AML-193 (cell line): ENCODE measurements around the gene GNA15.

Experiments
- DNase-seq, 2 experiments: peaks; one replicate each; lab custom pipeline; 2025; lab: John Stamatoyannopoulos, UW

The GNA15 gene

GRCh38 chr19:3121396-3121795, 14.4 kb upstream of the GNA15 start:
- DNase-seq, result no peak

GRCh38 chr19:3121821-3122511, 13.9 kb upstream of the GNA15 start:
- DNase-seq, result no peak

DNA sequence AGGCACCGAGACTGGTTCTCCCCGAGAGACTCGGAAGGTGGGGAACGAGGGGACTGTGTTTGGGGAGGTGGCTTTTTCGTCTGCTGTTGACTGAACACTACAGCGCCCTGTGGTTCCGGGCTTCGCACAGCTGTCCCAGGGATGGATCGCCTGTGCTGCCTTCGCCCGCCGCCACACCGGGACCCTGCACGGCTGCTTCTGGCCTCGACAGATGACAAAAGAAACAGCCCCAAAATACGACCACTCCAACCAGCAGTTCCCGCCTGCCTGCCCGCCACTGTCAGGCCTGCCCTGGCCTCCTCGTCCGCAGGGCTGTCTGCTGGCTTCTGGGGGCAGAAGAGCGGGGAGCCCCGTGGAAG, 13.3 kb upstream of the GNA15 start:
- DNase-seq, result no peak

DNA sequence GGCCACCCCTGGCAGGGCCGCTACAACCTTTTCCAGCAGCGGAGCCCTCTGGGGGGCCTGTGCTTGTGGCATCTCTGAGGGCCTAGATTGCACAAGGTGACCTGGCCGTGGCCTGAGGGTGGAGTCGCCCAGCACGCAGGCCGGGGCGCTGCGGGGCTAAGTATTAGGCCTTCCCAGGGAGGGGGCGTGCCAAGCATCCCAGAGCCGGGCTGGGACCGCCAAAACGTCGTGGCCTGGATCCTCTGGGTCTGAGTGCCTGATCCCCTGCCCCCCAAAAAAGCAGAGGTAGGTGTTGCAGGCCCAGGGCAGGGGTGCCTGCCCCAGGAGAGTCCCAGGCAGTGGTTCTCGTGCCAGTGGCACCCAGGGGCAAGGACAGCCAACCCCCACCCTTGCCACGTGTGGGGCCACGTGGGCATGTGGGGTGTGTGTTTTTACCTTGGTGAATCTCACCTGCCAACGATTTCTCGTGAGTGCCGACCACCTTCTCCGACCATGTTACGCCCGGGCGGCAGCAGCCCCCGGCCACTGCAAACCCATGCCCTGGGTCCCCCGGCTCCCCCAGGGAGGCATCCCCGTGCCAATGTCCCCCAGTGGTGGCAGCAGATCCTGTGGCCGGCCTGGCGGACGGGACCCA, 12.6 kb upstream of the GNA15 start:
- no peak for DNase-seq

- DNase-seq, result no peak
Measured at GRCh38 chr19:3123956-3124355, 11.9 kb upstream of the GNA15 start.

- no peak for DNase-seq
Measured at GRCh38 chr19:3124630-3125029, 11.2 kb upstream of the GNA15 start.

- DNase-seq, result peak; percentile 10 to 26
Measured at GRCh38 chr19:3125900-3126524, 9.8 kb upstream of the GNA15 start.

DNA sequence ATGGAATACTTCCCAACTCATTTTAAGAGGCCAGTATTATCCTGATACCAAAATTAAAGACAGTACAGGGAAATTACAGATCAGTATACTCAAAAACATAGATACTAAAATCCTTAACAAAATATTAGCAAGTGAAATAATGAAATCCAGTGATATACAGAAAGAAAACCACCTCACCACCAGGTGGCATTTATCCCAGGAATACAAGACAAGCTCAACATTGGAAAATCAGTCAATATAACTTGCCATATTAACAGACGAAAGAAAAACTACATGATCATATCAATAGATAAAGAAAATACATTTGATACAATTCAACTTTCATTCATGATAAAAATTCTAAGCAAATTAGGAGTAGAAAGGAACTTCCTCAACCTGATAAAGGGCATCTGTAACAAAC, 6.7 kb upstream of the GNA15 start:
- peak; percentile 14 to 25 for DNase-seq

- no peak for DNase-seq
Measured at GRCh38 chr19:3131168-3131567, 4.7 kb upstream of the GNA15 start.

- DNase-seq, result peak; percentile 70 to 71
Measured at GRCh38 chr19:3132971-3133792, 2.7 kb upstream of the GNA15 start.

GRCh38 chr19:3133793-3134116, 2.1 kb upstream of the GNA15 start:
- no peak for DNase-seq

- no peak for DNase-seq
Measured at GRCh38 chr19:3136684-3137055, 837 bp downstream of the GNA15 start.

DNA sequence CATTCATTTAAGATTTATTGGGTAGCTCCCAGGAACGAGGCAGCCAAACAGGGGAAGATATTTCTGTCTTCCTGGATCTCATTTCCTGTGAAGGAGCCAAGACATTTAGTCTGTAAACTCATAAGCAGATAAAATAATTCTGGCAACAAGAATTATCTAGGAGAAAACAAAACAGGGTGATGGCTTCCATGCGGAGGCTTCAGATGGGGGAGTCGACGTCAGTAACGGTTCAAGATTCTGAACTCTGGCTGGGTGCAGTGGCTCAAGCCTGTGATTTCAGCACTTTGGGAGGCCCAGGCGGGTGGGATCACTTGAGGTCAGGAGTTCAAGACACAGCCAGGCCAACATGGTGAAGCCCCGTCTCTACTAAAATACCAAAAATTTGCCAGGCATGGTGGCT, 1.3 kb downstream of the GNA15 start:
- DNase-seq, result no peak

GRCh38 chr19:3138268-3138667, 2.4 kb downstream of the GNA15 start:
- no peak for DNase-seq

DNA sequence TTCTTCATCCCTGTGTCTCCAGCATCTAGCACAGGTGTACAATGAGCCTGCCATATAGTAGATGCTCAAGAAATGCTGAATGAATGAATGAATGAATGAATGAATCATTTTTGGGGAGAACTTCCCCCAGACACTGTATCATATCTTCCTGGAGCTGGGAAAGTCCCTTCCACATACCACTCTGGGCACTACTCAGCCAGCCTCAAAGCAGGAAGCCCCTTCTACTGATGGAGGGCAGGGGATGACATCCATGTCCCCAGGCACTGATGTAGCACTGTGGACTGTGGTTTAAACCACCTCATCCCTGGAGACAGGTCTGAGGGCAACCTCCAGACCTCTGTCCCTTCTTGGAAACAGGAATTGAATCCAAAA, 4.8 kb downstream of the GNA15 start:
- no peak for DNase-seq

DNA sequence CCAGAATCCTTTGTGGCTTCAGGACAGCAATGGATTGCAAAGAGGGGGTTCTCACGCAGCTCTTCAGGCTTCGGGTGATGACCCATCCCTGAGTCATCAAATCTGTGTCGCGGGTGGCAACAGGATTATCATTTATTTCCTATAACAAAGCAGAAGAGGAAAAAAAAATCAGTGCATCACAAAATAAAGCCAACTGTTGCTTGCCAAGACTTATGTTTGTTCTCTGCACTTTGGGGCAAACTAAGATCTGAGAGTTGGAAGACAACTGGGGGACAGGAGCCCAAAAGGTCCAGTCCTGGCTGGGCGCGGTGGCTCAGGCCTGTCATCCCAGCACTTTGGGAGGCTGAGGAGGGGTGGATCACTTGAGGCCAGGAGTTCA, 6.4 kb downstream of the GNA15 start:
- DNase-seq, result peak; percentile 80 to 91

- no peak for DNase-seq
Measured at GRCh38 chr19:3142781-3143337, 7.0 kb downstream of the GNA15 start.

DNA sequence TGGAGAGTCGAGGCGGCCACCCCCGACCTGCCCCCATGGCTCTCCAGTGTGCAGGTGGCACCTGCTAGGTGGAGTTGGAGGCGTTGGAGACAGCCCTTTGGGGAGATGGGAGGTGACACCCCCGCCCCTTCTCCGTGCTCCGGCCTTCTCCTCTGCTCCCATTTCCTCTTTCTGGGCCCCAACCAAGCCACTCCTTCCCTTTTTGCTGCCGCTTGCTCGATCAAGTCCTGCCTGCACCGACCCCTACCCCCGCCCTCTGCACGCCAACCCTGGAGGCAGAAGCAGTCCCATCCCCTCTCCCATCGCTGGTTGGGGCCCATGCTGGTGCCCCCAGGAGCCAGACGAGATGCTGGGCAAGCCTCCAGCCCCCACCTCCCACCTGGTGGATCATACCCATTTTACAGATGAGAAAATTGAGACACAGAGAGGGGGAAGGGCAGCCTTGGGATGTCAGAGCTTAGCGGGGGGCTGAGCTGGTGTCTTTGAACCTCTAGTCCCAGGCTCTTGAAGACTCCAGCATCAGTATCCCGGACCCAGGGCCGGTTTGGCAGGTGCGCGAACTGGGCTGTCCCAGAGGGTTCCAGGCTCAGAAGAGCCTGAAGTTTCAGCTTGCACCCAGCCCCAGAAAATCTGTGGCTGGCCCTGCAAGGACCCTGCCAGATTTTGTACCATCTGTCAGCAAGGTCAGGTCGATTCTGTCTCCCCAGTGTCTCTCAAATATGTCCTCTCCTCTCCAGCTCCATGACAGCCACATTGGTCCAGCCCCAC, 10.3 kb downstream of the GNA15 start:
- no peak for DNase-seq

DNA sequence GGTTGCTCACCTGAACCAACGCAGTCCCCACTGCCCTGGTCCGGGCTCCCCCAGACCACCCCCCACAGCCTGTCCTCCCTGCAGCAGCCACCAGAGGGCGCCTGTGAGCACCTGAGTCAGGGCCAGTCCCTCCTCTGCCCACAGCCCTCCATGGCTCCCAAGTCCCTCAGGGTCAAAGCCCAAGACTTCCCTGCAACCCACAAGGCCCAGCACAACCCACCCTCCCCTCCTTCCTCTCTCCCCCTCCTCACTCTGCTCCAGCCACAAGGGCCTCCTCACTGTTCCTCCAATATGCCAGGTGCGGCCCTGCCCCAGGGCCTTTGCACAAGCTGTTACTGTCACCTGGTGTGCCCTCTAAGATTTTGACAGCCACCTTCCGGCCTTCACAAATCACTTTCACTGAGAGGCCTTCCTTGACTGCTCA, 10.9 kb downstream of the GNA15 start:
- DNase-seq, result no peak

DNA sequence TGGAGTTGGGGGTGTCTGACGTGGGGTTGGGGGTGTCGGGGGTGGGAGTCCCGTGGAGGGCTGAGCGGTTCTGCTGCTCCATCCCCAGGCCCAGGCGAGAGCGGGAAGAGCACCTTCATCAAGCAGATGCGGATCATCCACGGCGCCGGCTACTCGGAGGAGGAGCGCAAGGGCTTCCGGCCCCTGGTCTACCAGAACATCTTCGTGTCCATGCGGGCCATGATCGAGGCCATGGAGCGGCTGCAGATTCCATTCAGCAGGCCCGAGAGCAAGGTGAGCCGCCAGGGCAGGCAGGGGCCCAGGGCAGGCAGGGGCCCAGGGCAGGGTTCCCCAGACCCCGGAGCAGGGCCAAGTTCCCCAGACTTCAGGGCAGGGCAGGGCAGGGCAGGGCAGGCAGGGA, 12.7 kb downstream of the GNA15 start:
- no peak for DNase-seq

- DNase-seq, result no peak
Measured at GRCh38 chr19:3149089-3149488, 13.3 kb downstream of the GNA15 start.
